H1 (cell line): ENCODE measurements around the gene INPP5A. TPM values are rescaled to one million over a fixed set of nuclear protein-coding genes. Genes with fewer than 3 reads are reported as not detected.

Experiments used
- CREB1 ChIP-seq: IDR thresholded peaks from 2 replicates; pipeline ENCODE4 v1.6.1; 2012; ENCODE audit warnings: inconsistent platforms
- EZH2 ChIP-seq: fragments of 200-600 bp; sonication (generic); IDR thresholded peaks from 2 replicates; pipeline ENCODE4 v1.7.1; 2012; ENCODE audit warnings: low read depth, mild to moderate bottlenecking, moderate library complexity, low read length, inconsistent platforms; ENCODE audit not compliant: severe bottlenecking
- polyA plus RNA-seq, 7 experiments: library from polyadenylated mRNA; depleted of rRNA in 3 of 7; stranded (reverse) in 5 of 7; unstranded in 2 of 7; fragments of >200 nt in 5 of 7; fragments of 200-250 nt in 2 of 7; gene quantifications; 1 replicate in 5 of 7; 2 replicates in 1 of 7; 4 replicates in 1 of 7; pipeline versions ENCODE4 v1.2.1 to v1.2.3, GENCODE V29; 2011 to 2013; ENCODE audit warnings: missing spikeins in 2 of 7, mixed read lengths in 2 of 7
- total RNA-seq: library from RNA; stranded (reverse); fragmentation: NEBNext Ultra II Directional; extraction: Animal tissue kit (Norgen Biotek cat#: 25700); gene quantifications from 2 replicates; pipeline ENCODE4 v1.2.1, GENCODE V29; 2021
- TF ChIP-seq, protein P1 (sequence below): IDR thresholded peaks from 2 replicates; pipeline ENCODE4 v1.6.1; 2012; ENCODE audit warnings: inconsistent platforms

Gene INPP5A
- total and polyA plus RNA-seq, 2 of the 8 experiments (the other 6 are each of a cell fraction or from before 2014, with no cell fraction given), result 19.7 to 27.5 TPM

DNA sequence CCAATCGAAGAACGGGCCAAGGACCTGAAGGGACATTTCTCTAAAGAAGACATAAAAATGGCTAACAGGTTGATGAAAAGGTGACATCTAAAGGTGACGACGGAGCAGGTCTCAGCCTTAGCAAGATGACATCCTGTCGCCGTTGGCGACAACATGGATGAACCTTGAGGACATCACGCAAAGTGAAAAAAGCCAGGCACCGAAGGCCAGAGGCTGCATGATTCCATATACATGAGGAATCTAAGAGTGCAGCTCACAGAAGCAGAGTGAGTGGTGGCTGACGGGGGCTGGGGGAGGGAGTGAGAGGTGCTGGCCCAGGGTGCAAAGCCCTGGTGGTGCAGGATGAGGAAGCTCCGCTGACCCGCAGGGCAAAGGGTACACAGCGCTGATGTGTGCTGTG lies 282.5 kb downstream of the INPP5A start (continued):
- TF ChIP-seq, protein P1, sequence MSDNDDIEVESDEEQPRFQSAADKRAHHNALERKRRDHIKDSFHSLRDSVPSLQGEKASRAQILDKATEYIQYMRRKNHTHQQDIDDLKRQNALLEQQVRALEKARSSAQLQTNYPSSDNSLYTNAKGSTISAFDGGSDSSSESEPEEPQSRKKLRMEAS, result no peak
- TF ChIP-seq EZH2 (no peak), CREB1 (no peak)
